DMS153 treated with DMSO at 0.1 percent for 48 hours (cell line): ENCODE data around the gene CROCC.
"Not testable (repeated sequence)": the region's sequence is repeated elsewhere in the genome, so short reads cannot be mapped to it uniquely, and the experiment has no call there.

Experiments
- DNase-seq: peaks from one replicate; lab custom pipeline; 2025; ENCODE audit not compliant: unreplicated experiment; lab: John Stamatoyannopoulos, UW

Gene CROCC

DNA sequence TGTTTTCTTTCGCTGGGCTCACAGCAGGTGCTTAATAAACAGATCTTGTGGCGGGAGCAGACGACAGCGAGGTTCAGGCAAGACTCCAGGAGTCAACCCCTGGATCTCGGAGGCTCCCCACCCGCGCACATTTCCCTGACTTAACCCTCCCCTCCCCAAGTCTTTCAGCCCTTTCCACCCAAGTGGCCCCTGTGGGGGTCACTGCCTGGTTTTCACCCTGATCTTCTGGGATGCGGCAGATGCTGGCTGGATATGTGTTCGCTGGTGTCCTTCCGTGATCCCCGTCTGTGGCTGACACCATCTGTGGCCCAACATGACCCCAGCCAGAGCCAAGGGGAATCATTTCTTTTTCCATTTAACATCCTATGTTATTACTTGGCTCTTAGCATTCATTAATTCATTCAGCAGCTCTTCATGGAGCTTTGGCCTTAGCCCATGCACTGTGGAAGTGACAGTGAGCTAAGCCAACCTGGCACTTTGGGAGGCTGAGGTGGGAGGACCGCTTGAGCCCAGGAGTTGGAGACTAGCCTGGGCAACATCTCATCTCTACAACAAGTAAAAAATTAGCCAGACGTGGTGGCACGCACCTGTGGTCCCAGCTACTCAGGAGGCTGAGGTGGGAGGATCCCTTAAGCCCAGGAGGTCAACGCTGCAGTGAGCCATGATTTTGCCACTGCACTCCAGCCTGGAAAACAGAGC, 6.7 kb upstream of the CROCC start:
- DNase-seq = not testable (repeated sequence)

DNA sequence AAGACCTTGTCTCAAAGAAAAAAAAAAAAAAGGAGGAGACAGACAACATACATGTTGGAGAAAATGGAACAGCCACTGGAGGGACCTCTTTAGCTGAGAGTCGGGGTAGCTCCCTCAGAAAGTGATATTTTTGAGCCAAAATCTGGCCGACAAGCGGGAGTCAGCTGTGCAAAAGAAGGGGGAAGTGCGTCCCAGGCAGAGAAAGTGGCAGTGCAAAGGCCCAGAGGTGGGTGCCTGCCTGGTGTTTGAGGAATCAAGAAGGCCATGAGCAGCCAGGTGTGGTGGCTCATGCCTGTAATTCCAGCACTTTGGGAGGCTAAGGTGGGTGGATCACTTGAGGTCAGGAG, 6.1 kb upstream of the CROCC start:
- no peak for DNase-seq

DNA sequence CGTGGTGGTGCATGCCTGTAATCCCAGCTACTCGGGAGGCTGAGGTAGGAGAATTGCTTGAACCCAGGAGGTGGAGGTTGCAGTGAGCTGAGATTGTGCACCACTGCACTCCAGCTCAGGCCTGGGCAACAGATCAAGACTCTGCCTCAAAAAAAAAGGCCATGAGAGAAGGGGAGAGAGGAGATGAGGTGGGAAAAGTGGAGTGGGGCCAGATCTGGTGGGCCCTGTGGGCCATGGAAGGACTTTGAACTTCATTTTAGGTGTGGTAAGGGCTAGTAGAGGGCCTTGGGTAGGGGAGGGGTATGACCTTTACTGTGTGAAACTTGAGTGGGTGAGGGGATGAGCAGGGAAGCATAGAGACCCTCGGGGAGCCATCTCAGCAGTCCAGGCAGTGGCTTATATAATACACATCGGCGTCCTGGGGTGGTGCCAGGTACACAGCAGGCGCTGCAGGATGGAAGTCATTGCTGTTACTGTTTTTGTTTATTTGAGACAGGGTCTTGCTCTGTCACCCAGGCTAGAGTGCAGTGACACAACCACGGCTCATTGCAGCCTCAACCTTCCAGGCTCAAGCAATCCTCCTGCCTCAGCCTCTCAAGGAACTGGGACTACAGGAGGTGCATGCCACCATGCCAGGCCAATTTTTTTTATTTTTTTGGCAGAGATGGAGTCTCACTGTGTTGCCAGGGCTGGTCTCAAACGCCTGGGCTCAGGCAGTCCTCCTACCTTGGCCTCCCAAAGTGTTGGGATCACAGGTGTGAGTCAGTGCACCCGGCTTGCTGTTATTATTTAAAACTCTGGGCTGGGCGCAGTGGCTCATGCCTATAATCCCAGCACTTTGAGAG, 5.5 kb upstream of the CROCC start:
- not testable (repeated sequence) for DNase-seq

DNA sequence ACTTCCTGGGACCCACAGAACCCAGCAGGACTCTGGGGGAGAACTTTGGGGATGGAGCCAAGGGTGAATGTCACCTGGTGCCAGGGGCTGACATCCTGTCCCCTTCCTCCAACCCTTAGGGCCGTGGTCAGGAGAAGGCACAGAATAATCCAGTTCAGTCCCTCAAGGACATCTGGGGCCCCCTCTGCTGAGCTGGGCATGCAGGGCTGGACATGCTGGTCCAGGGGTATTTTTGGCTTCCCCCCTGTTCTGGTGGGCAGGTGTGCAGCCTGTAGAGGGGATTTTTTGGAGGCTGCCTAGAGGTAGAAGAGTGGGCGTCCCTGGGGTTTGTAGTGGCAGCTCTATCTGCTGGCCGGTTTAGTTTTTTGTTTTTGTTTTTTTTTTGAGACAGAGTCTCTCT, 3.4 kb upstream of the CROCC start:
- no peak for DNase-seq

DNA sequence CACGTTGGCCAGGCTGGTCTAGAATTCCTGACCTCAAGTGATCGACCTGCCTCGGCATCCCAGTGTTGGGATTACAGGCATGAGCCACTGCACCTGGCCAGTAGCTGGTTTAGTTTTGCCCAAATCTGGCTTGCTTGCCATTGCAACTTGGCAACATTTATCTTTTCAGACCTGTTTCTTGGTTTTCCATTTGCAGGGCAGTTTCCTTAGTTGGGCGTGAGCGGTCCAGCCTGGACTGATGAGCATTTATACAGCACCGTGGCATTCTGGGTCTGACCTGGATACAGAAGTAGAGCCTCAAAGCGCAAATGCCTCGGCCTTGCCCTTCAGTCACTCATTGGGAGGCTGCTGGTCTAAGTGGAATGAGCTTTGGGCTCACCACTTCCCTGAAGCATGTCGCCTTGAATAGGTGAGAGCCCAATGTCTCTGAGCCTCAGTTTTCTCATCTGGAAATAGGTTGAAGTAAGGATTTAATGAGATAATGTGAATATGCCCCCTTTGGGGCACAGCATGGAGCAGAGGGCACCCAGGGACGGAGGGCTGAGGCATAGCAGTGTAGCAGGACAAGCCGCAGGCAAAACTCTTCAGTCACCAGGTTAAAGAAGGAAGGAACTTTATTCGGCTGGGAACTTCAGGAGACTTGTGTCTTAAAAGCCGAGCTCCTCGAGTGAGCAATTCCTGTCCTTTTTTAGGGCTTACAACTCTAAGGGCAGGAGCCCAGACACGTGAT, 2.6 kb upstream of the CROCC start:
- DNase-seq = not testable (repeated sequence)

DNA sequence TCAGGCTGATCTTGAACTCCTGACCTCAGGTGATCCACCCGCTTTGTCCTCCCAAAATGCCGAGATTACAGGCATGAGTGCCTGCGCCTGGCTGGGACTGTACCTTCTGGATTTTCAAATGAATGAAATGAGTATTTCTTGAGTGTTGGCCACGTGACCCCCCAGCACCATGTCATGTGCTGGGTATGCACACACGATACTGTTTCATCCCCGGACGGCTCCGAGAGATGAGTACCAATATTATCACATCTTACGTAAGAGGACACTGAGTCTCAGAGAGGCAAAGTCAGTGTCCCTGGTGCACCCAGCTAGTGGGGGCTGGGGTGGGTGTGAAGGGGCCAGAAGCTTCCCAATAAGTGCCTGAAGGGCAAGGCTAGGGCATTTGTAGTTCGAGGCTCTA, 780 bp upstream of the CROCC start:
- DNase-seq = no peak

DNA sequence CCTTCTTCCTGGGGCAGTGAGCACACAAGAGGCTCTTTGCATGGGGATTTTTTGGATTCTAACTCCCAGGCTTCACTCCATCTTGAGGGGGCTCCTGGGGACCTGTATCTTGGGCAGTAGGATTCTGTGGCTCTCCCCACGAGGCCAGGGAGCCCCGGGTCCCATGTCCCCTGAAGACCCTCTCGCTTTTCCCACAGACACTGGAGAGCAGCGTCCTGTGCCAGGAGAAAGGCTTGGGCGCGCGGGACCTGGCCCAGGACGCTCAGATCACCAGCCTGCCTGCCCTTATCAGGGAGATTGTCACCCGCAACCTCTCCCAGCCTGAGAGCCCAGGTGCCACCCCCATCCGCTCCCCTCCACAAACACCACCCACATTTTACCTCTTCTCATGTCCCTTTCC, 735 bp downstream of the CROCC start:
- DNase-seq = no peak

DNA sequence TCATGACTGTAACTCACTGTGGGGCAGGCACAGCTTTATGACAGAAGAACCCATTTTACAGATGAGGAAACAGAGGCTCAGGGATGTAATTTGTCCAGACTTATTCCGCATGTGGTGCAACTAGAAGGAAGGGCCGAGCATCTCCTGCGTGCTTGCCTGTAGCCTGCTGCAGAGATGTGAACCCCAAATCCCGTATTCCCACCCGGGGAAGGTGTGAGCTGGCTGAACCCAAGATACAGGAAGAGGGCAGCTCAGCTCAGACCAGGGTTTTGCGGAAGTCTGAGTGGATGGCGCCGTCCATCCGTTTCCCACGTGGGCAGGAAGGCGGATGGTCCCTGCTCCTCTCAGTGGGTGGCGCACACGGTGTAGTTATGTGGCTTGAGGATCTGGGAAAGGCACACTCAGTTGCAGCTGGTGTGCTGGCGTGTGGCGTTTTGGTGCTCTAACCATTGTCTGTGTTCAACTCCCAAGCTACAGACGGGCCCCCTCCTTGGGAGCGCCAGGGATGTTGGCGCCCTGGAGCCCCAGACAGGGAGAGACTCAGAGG, 1.2 kb downstream of the CROCC start:
- DNase-seq = no peak

DNA sequence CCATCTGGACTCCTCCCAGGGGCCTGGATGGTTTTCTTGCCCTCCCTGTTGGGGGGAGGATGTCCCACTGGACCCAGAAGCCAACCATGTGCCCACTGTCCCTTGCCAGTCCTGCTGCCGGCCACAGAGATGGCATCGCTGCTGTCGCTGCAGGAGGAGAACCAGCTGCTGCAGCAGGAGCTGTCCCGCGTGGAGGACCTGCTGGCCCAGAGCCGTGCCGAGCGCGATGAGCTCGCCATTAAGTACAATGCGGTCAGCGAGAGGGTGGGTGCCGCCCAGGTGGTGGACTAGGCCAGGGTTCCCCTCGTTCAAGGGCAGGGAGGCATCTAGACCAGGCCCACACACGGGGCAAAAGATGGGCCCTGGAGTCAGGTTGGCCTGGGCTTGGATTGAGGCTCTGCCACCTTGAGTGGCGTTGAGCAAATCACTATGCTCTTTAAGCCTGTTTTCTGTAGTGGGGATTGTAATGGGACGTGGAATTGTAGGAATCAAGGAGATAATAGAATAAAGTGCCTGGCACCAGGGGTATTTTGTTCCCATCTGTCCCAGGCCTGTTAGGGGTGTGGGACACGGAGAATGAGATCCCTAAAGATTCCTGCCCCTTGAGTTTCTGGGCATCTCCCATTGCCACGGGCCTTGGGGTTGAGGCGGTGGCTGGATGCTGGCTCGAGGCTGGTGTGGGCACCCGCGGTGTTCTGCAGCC, 2.6 kb downstream of the CROCC start:
- DNase-seq = no peak

DNA sequence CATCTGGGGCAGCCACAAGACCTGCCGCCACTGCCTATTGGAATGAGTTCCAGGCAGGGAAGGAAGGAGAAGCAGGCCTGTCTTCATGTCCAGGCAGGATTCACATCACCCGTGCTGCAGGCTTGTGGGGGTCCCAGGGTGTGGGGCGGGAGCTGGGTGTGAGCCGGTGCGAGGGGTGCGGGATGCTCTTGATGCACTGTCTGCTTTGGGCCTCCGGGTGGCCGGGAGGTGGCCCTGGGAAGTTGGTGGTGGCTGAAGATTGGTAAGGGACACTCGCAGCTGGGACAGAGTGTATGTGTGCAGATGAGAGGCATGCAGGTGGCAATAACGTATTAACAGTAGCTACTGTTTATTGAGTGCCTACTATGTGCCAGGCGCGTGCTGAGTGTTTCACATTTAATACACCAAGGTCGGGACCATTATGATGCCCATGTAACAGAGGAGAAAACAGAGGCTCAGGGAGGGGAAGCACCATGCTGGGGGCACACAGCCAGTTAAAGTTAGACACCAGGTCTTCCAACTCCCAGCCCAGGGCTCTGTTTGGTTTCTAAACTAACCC, 3.3 kb downstream of the CROCC start:
- no peak for DNase-seq

DNA sequence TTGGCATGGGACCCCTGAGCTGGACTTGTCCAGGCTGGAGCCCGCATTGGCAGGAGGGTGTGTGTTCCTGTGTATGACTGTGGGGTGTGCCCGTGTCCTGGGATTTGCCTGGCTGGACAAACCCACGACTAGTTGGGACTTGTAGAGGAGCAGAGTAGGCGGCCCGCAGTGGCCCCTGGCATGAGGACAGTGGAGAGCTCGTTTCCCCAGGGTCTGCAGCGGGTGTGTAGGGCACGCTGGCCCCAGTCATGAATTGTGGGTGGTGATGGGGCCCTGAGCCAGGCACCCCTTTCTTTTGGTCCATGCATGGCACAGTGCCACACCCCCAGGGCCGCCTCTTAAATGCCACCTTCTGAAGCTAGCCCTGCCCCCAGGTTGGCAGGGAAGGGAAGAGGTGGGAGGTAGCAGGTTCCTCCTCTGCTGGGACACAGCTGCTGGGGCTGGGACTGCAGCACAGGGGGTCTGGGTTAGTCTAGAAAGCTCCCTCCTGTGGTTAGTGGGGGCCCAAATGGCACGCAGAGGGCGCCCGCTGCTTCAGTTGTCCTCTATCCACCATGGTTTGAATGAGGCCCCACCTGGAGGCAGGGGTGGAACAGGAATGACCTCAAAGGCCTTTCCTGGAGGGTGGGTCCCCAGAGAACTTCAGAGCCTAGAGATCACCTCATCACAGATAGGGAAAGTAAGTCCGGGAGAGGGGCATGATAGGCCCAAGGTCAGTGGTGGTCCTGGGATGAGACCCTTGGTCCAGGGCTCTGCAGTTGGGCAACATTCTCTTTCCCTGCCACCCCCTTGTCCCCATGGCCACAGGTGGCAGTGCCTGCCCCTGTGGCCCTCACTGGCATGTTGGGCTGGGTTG, 4.1 kb downstream of the CROCC start:
- DNase-seq = no peak

DNA sequence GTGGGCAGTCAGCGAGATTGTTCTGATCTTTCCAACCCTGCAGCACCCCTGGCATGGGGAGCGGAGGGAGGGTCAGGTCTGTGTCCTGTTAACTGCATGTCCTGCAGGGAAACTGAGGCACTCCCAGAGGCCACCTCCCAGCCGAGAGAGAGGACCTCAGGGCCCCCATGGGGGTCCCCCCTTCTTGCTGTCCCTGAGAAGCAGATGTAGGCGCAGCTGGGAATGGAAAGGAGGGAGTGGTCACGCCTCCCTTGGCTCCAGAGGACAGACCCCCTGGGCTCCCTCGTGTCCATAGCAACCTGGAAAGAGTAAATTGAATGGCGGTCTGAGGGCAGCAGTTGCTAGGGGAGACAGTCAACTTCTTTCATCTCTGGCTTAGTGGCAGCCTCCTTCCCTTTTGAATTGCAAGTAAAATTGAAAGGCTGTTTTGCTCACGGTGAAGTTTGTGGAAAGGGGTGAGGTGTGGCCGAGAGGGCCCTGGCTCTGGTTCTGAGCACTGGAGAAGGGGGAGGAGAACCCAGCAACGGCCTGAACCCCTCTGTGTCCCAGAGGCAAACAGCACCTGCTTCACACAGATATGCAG, 4.9 kb downstream of the CROCC start:
- DNase-seq = no peak

DNA sequence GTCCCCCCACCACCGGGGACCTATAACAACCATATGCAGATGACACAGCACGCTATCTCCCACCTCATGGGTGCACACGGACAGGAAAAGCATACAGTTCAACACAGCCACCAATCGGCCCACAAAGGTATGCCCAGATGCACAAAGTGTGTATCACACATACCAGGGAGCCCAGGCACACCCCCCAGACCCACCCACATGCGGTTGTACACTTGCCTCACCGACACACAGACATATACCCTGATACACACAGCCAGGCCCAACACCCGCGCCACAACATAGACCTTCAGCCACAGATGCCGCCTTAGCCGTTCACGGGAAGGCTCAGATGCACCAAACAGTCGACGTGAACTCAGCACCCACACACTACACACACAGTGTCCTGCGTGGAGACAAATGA, 5.5 kb downstream of the CROCC start:
- no peak for DNase-seq

DNA sequence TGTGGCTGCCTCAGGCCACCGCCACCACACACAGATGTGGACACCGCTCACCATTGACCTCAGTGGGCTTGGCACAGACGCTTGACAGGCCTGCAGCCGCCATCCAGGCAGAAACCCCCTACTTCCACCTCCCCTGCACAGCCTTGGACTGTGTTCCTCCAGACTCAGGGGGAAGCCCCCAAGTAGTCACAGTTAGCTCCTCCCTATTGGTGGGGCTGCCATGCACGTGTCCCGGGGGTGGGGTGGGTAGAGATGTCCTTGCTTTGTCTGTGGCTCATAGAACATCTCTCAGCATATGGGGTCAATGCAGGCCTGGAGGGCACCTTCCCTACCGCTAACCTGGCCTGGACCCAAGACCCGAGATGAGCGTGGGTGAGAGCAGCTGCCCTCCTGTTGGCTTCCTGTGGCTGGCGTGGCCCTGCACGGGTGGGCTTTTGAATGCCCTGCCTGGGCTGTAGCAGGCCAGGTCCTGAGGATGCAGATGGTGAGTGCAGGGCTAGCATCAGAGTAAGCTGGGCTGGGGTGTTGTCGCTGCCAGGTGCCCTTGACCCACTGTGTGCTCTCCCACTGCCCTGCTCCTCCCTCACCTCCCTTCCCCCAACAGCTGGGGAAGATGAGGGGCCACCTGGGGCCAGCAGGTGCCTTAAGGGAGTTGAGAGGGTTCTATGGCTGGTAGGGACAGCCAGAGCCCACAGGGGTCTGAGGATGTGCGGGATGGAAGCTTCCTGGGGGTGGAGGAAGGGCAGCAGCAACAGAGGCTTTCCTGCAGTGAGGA, 6.2 kb downstream of the CROCC start:
- no peak for DNase-seq

DNA sequence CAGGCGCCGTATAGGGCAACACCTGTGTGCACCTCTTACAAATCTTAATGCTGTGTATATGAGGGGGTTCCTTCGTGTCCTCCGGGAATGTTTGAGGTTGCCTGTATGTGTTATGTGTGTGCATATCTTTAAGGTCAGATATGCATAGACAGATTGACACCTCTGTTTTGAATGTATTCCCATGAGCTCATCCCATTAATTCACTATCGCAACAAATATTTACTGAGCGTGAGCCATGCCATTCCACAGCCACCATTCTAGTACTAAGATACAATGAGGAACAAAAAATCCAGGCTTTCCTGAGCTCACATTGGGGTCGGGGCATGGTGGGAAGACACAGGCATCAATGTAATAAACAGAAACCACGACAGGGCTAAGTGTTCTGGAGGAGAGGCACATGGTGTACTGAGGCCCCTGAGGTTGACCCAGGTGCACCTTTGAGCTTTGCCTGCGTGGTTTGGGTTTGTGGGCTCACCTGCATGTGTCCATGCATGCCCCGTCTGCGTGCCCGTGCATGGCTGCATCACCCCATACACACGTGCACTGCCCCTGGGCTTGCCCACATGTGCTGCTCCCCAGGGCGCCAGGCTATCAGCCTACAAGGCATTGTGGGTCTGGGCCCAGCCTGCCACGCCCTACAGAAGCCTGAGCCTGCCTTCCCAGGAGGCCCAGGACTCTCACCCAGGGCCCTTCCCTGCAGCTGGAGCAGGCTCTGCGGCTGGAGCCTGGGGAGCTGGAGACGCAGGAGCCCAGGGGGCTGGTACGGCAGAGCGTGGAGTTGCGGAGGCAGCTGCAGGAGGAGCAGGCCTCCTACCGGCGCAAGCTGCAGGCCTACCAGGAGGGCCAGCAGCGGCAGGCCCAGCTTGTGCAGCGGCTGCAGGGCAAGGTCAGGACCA, 7.7 kb downstream of the CROCC start:
- not testable (repeated sequence) for DNase-seq

DNA sequence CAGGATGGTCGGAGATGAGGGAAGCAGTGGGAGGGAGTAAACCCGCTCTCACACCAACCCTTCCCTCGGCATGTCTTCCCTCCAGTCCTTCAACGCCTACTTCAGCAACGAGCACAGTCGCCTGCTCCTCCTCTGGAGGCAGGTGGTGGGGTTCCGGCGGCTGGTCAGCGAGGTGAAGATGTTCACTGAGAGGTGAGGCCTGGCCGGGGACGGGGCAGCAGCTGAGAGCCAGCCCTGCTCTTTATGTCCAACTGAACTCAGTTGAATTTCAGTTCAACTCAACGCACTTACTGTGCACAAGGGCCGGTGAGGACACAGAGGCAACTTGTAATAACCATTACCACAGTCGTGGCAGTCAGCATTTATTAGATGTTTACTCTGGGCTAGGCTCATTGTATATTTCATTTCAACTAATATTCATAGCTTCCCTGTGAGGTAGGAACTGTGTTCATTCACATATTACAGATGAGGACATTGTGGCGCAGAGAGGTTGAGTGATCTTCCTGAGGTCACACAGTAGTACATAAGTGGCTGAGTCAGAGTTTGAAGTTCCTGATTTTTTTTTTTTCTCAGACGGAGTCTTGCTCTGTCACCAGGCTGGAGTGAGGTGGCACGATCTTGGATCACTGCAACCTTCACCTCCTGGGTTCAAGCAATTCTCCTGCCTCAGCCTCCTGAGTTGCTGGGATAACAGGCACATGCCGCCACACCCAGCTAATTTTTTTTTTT, 9.6 kb downstream of the CROCC start:
- not testable (repeated sequence) for DNase-seq

DNA sequence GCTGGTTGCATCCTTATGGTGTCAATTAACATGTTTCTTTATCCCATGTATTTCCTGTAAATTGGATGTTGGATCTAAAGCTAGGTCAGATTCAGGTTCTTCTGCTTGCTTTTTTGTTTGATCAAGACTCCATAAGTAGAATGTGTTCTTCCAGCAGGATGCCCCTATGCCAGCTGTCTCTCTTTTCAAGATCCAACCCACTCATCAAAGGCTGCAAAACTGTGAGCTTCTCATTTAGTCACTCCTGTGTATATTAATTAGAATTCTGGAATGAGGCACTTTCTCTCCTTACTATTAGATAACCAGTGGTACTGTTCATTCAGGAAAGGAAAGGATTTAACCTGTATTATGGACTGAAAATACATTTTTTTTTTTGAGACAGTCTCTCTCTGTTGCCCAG, 12.2 kb downstream of the CROCC start:
- DNase-seq = not testable (repeated sequence)
